H1 (cell line): ENCODE results near the gene UBE4B. TPM values are rescaled to one million over a fixed set of nuclear protein-coding genes. Genes with fewer than 3 reads are reported as not detected.

Source experiments
- CTCF ChIA-PET: fragments of 300-600 bp; sonication (Branson Sonifier 250); formaldehyde crosslinking; loops from one replicate; lab custom pipeline; 2021; ENCODE audit not compliant: partially characterized antibody; lab: Charles Lee
- POLR2A ChIA-PET: fragments of 300-600 bp; sonication (Branson Sonifier 250); formaldehyde crosslinking; loops from one replicate; lab custom pipeline; 2021; ENCODE audit warnings: inconsistent platforms; ENCODE audit not compliant: partially characterized antibody; lab: Charles Lee
- DNase-seq, 2 experiments: peaks; one replicate each; pipeline versions ENCODE4 v3.0.0 to v3.0.0-alpha.2; 2010 to 2022; ENCODE audit warnings: low spot score in 2 of 2, low read depth in 1 of 2, mixed read lengths in 1 of 2
- FAIRE-seq: peaks from 2 replicates; lab custom pipeline; 2011; peaks lifted over from hg19 to GRCh38; lab: Jason Lieb, UNC
- H2AFZ ChIP-seq: 2 replicates; pipeline ENCODE4 v1.8.1; 2012; ENCODE audit warnings: low read length, inconsistent platforms
- H2AK5ac ChIP-seq: 2 replicates; pipeline ENCODE4 v1.6.1; 2013; ENCODE audit warnings: low read depth, low read length
- H2BK120ac ChIP-seq: replicated peaks from 2 replicates; pipeline ENCODE3; 2013; ENCODE audit warnings: low read depth, low read length, inconsistent platforms
- H2BK12ac ChIP-seq: 2 replicates; pipeline ENCODE4 v1.6.1; 2013; ENCODE audit warnings: low read depth, low read length
- H2BK15ac ChIP-seq: 2 replicates; pipeline ENCODE4 v1.6.1; 2013; ENCODE audit warnings: low read length
- H2BK20ac ChIP-seq: 2 replicates; pipeline ENCODE4 v1.6.1; 2013; ENCODE audit warnings: low read length
- H2BK5ac ChIP-seq: 2 replicates; pipeline ENCODE4 v1.6.1; 2013; ENCODE audit warnings: low read depth, low read length
- H3K14ac ChIP-seq: 2 replicates; pipeline ENCODE4 v1.6.1; 2013; ENCODE audit warnings: inconsistent platforms; ENCODE audit not compliant: insufficient read length
- H3K18ac ChIP-seq: 2 replicates; pipeline ENCODE4 v1.6.1; 2013; ENCODE audit warnings: low read length; ENCODE audit errors: extremely low read depth
- H3K23ac ChIP-seq: 2 replicates; pipeline ENCODE4 v1.6.1; 2013; ENCODE audit warnings: inconsistent platforms; ENCODE audit not compliant: insufficient read length
- H3K23me2 ChIP-seq: 2 replicates; pipeline ENCODE4 v1.6.1; 2013; ENCODE audit warnings: low read depth, low read length
- H3K27ac ChIP-seq: 2 replicates; pipeline ENCODE4 v1.6.1; 2011; ENCODE audit warnings: low read depth, low read length, inconsistent platforms
- H3K27me3 ChIP-seq, 4 experiments: replicated peaks in 1 of 4; 1 replicate in 1 of 4; 2 replicates in 3 of 4; pipeline versions ENCODE4 v1.6.1 to v1.8.1; 2011 to 2013; ENCODE audit warnings: low read length in 3 of 4, mild to moderate bottlenecking in 3 of 4, inconsistent platforms in 2 of 4, mixed read lengths in 2 of 4, moderate library complexity in 1 of 4; ENCODE audit not compliant: control insufficient read depth in 3 of 4, insufficient read depth in 3 of 4; ENCODE audit errors: extremely low read depth in 1 of 4
- H3K36me3 ChIP-seq, 4 experiments: 2 replicates each; pipeline versions ENCODE4 v1.6.1 to v1.8.1; 2011 to 2013; ENCODE audit warnings: mild to moderate bottlenecking in 4 of 4, low read length in 3 of 4, moderate library complexity in 2 of 4, control low read depth in 1 of 4, inconsistent platforms in 1 of 4; ENCODE audit not compliant: insufficient read depth in 4 of 4, control insufficient read depth in 2 of 4
- H3K4ac ChIP-seq: replicated peaks from 2 replicates; pipeline ENCODE3; 2013; ENCODE audit warnings: low read length, low read depth, mixed read lengths, inconsistent platforms; ENCODE audit not compliant: insufficient read length
- H3K4me1 ChIP-seq, 4 experiments: replicated peaks in 1 of 4; 1 replicate in 1 of 4; 2 replicates in 3 of 4; pipeline versions ENCODE4 v1.6.1 to v1.8.1; 2011 to 2013; ENCODE audit warnings: low read length in 3 of 4, inconsistent platforms in 2 of 4, mixed read lengths in 1 of 4; ENCODE audit not compliant: insufficient read depth in 4 of 4, control insufficient read depth in 3 of 4
- H3K4me2 ChIP-seq, 2 experiments: 2 replicates each; pipeline versions ENCODE4 v1.6.1 to v1.8.1; 2011 to 2013; ENCODE audit warnings: low read depth in 2 of 2, low read length in 2 of 2, control low read depth in 1 of 2, inconsistent platforms in 1 of 2, mild to moderate bottlenecking in 1 of 2; ENCODE audit not compliant: insufficient read depth in 1 of 2
- H3K4me3 ChIP-seq, 4 experiments: fragments of 200-600, 300-600 bp in 1 of 4; sonication (generic), shearing (Covaris generic), sonication (Bioruptor Twin) in 1 of 4; 2 replicates each; pipeline versions ENCODE4 v1.5.1 to v1.8.1; 2011 to 2016; ENCODE audit warnings: low read length in 4 of 4, low read depth in 3 of 4, control low read depth in 2 of 4, inconsistent platforms in 2 of 4, mild to moderate bottlenecking in 2 of 4, mixed read lengths in 1 of 4, moderate library complexity in 1 of 4; ENCODE audit not compliant: insufficient read depth in 2 of 4; ENCODE audit errors: extremely low read depth in 1 of 4
- H3K56ac ChIP-seq: replicated peaks from 2 replicates; pipeline ENCODE3; 2013; ENCODE audit warnings: low read depth, mild to moderate bottlenecking, mixed read lengths, low read length, inconsistent platforms; ENCODE audit not compliant: insufficient read length
- H3K79me1 ChIP-seq: 2 replicates; pipeline ENCODE4 v1.6.1; 2013; ENCODE audit warnings: low read depth, low read length, control low read depth
- H3K79me2 ChIP-seq, 2 experiments: 2 replicates each; pipeline versions ENCODE4 v1.6.1 to v1.8.1; 2012 to 2013; ENCODE audit warnings: low read length in 2 of 2, mild to moderate bottlenecking in 2 of 2, inconsistent platforms in 1 of 2; ENCODE audit not compliant: insufficient read depth in 2 of 2, control insufficient read depth in 1 of 2
- H3K9ac ChIP-seq, 4 experiments: replicated peaks in 1 of 4; 1 replicate in 1 of 4; 2 replicates in 3 of 4; pipeline versions ENCODE4 v1.6.1 to v1.8.1; 2011 to 2013; ENCODE audit warnings: low read depth in 3 of 4, low read length in 3 of 4, control low read depth in 2 of 4, mild to moderate bottlenecking in 2 of 4, moderate library complexity in 2 of 4, inconsistent platforms in 1 of 4; ENCODE audit errors: extremely low read depth in 1 of 4
- H3K9me3 ChIP-seq, 2 experiments: 2 replicates each; pipeline versions ENCODE4 v1.6.1 to v1.8.1; 2012 to 2013; ENCODE audit warnings: mild to moderate bottlenecking in 2 of 2, moderate library complexity in 2 of 2, control low read depth in 1 of 2, inconsistent platforms in 1 of 2, low read depth in 1 of 2, low read length in 1 of 2, mixed read lengths in 1 of 2; ENCODE audit not compliant: insufficient read depth in 2 of 2
- H4K20me1 ChIP-seq, 2 experiments: replicated peaks in 1 of 2; 2 replicates each; pipeline versions ENCODE3 to v1.8.1; 2011 to 2013; ENCODE audit warnings: inconsistent platforms in 2 of 2, low read length in 2 of 2, mild to moderate bottlenecking in 1 of 2; ENCODE audit not compliant: insufficient read depth in 2 of 2, control insufficient read depth in 1 of 2
- H4K5ac ChIP-seq: 2 replicates; pipeline ENCODE4 v1.6.1; 2013; ENCODE audit warnings: low read length, low read depth, mixed read lengths, inconsistent platforms; ENCODE audit not compliant: insufficient read length
- H4K8ac ChIP-seq: 2 replicates; pipeline ENCODE4 v1.8.0; 2013; ENCODE audit warnings: mild to moderate bottlenecking, moderate library complexity, low read length, inconsistent platforms; ENCODE audit not compliant: insufficient read depth; ENCODE audit errors: extremely low read depth
- H4K91ac ChIP-seq: replicated peaks from 2 replicates; pipeline ENCODE3; 2013; ENCODE audit warnings: low read length, mixed read lengths, inconsistent platforms; ENCODE audit not compliant: insufficient read length
- RXRA ChIP-seq: IDR thresholded peaks from 2 replicates; pipeline ENCODE4 v1.6.1; 2011; ENCODE audit warnings: low read depth, mild to moderate bottlenecking, low read length, moderate library complexity; ENCODE audit not compliant: insufficient read depth
- YY1 ChIP-seq: IDR thresholded peaks from 2 replicates; pipeline ENCODE4 v1.6.1; 2011; ENCODE audit warnings: low read depth, mild to moderate bottlenecking, low read length
- WGBS, 2 experiments: shearing (Covaris generic) in 1 of 2; methylation state at CpG; one replicate each; pipeline versions ENCODE4 v1.1.6 to v1.1.7; 2013 to 2015; ENCODE audit warnings: low lambda C conversion rate in 2 of 2, mixed read lengths in 2 of 2, inconsistent platforms in 1 of 2, low coverage in 1 of 2, missing lambda C conversion rate in 1 of 2; ENCODE audit not compliant: insufficient replicate concordance in 2 of 2, insufficient coverage in 1 of 2, insufficient read length in 1 of 2; ENCODE audit errors: extremely low coverage in 1 of 2, missing lambda C conversion rate in 1 of 2; 5-methylcytosine and 5-hydroxymethylcytosine counted together
- polyA plus RNA-seq, 7 experiments: library from polyadenylated mRNA; depleted of rRNA in 3 of 7; stranded (reverse) in 5 of 7; unstranded in 2 of 7; fragments of >200 nt in 5 of 7; fragments of 200-250 nt in 2 of 7; gene quantifications; 1 replicate in 5 of 7; 2 replicates in 1 of 7; 4 replicates in 1 of 7; pipeline versions ENCODE4 v1.2.1 to v1.2.3, GENCODE V29; 2011 to 2013; ENCODE audit warnings: missing spikeins in 2 of 7, mixed read lengths in 2 of 7
- total RNA-seq: library from RNA; stranded (reverse); fragmentation: NEBNext Ultra II Directional; extraction: Animal tissue kit (Norgen Biotek cat#: 25700); gene quantifications from 2 replicates; pipeline ENCODE4 v1.2.1, GENCODE V29; 2021

The UBE4B gene
- total and polyA plus RNA-seq, 2 of the 8 experiments (the other 6 are each of a cell fraction or from before 2014, with no cell fraction given) = 24.5 to 90.1 TPM

DNA sequence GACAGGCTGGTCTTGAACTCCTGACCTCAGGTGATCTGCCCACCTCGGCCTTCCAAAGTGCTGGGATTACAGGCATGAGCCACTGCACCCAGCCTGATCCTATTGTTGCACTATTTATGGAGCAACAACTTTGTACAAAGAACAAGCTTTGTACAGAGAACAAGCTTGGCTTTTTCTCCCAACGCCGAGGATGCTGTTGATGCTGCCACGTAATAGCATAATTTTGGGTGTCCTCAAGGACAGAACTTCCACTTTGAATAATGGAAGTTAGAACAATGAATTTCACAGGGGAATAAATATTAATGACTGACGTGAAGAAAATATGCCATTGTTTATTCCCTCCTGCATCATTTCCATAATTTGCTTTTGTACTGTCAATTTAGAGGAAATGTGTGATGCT is 48.5 kb upstream of the UBE4B start:
- H3K23ac ChIP-seq = no peak overlapping the region
- H3K9me3 ChIP-seq = no peaks in the 10 kb centered on the region
- H3K4me1 ChIP-seq = no peaks in the 10 kb centered on the region
- no peaks in the 10 kb centered on the region for H3K79me1 ChIP-seq
- H2AFZ ChIP-seq = no peak overlapping the region
- 93% methylated on average over 5 of the region's 5 CpGs; no CpG with 5 or more reads in 1 of the 2 experiments for WGBS, 2 experiments
- no peak overlapping the region for H4K5ac ChIP-seq
- no peak overlapping the region for H2BK20ac ChIP-seq
- no peak overlapping the region for H4K91ac ChIP-seq
- ChIA-PET CTCF (interaction anchor here (1.0 to 3.1 kb wide), 2 partner anchors 9 to 29 kb away, joined by 3 to 9 read pairs; no protein-coding TSS in a partner anchor), POLR2A (no interaction called here)
- H4K20me1 ChIP-seq = no peaks in the 10 kb centered on the region
- no peaks in the 10 kb centered on the region for H3K27me3 ChIP-seq
- no peak overlapping the region for H2BK120ac ChIP-seq
- H3K23me2 ChIP-seq = no peaks in the 10 kb centered on the region
- no peaks in the 10 kb centered on the region for H3K79me2 ChIP-seq
- H2BK5ac ChIP-seq = no peak overlapping the region
- no peaks in the 10 kb centered on the region for H3K36me3 ChIP-seq
- H2AK5ac ChIP-seq = no peak overlapping the region
- no peak overlapping the region for H3K4me2 ChIP-seq
- TF ChIP-seq RXRA (no peak), YY1 (no peak)
- FAIRE-seq = no peak
- H3K14ac ChIP-seq = no peak overlapping the region
- no peak overlapping the region for H2BK15ac ChIP-seq
- no peak overlapping the region for H4K8ac ChIP-seq
- H2BK12ac ChIP-seq = no peak overlapping the region
- no peak overlapping the region for H3K4ac ChIP-seq
- no peak overlapping the region for H3K9ac ChIP-seq
- H3K27ac ChIP-seq = no peak overlapping the region
- H3K4me3 ChIP-seq = no peak overlapping the region
- H3K56ac ChIP-seq = no peak overlapping the region
- DNase-seq = no peak
- H3K18ac ChIP-seq = no peak overlapping the region
